Hepatocyte (in vitro differentiated cells): ENCODE measurements around the gene ECT2.

Source experiments
- EZH2 ChIP-seq: fragments of 200-600 bp; sonication (generic); IDR thresholded peaks from 2 replicates; pipeline ENCODE4 v1.6.1; 2016; ENCODE audit warnings: antibody characterized with exemption, mild to moderate bottlenecking, borderline replicate concordance
- TF ChIP-seq, protein P1 (sequence below): fragments of 200-600 bp; sonication (generic); IDR thresholded peaks from 2 replicates; pipeline ENCODE4 v1.5.1; 2016; ENCODE audit warnings: antibody characterized with exemption, mild to moderate bottlenecking; ENCODE audit not compliant: poor library complexity

DNA sequence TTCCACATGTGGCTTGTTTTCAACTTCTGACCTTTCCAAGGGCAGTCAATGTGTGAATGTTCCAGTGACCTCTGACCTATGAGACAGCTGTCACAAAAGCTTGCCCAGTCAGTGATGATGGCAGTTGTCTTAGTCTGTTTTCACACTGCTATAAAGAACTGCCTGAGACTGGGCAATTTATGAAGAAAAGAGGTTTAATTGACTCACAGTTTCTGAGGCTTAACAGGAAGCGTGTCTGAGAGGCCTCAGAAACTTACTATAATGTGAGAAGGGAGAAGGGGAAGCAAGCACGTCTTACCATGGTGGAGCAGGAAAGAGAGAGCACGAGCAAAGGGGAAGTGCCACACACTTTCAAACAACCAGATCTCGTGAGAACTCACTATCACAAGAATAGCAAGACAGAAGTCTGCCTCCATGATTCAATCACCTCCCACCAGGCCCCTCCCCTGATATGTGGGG lies 95.6 kb downstream of the ECT2 start:
- TF ChIP-seq, protein P1, sequence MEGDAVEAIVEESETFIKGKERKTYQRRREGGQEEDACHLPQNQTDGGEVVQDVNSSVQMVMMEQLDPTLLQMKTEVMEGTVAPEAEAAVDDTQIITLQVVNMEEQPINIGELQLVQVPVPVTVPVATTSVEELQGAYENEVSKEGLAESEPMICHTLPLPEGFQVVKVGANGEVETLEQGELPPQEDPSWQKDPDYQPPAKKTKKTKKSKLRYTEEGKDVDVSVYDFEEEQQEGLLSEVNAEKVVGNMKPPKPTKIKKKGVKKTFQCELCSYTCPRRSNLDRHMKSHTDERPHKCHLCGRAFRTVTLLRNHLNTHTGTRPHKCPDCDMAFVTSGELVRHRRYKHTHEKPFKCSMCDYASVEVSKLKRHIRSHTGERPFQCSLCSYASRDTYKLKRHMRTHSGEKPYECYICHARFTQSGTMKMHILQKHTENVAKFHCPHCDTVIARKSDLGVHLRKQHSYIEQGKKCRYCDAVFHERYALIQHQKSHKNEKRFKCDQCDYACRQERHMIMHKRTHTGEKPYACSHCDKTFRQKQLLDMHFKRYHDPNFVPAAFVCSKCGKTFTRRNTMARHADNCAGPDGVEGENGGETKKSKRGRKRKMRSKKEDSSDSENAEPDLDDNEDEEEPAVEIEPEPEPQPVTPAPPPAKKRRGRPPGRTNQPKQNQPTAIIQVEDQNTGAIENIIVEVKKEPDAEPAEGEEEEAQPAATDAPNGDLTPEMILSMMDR: no peak
- no peak for TF ChIP-seq EZH2
